ENCODE results near the gene SV2B. TPM values are rescaled to one million over a fixed set of nuclear protein-coding genes. Genes with fewer than 3 reads are reported as not detected.

SV2B gene
- total and polyA plus RNA-seq, 8 donors, result 0.06 to 1.7 (median 0.23) TPM; not detected in 3

DNA sequence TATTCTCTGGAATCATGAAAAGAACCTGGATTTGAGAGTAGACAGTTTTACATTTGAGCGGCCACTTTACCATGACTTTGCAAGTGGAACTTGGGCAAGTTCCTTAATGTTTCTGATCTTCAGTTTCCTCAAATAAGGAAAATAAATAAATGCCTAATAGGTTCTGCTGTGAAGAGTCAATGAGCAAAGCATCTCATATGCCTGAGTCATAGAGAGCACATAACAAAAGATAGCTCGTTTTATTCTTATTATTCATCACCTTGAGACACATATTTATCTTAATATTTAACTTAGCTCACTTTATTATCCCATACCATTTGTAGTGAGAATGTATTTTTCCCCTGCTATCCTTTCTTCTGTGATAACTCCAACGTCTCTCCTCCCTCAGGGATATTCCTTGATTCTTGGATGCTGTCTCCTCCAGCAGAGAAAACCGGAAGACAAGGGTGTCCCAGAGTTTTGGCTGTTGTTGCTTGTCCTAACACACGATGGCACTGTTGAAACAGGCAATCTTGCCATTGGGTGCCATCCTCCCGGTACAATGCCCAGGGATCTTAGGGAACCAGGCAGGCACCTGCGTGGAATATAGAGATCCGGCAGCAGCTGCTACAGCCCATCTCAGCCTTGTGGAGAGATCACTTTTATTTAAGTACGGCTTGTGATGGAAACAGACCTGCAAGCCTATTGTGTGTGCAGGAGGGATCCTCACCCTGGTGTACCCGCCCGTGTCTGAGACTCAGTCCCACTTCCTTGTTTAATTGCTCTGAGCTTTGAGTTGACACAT lies 44.3 kb upstream of the SV2B start:
- H3K4me1 ChIP-seq, result peaks cover 0 to 3% (median 0%) of the 10 kb centered on the region in 4 donors
- peak; percentile 54 to 84 for DNase-seq
- intact Hi-C loops (cut with DNase I; ENCODE audit: low total_unique reads), result loop anchor here (5.0 kb wide), 1 partner anchor 212 kb away; no protein-coding TSS in a partner anchor

DNA sequence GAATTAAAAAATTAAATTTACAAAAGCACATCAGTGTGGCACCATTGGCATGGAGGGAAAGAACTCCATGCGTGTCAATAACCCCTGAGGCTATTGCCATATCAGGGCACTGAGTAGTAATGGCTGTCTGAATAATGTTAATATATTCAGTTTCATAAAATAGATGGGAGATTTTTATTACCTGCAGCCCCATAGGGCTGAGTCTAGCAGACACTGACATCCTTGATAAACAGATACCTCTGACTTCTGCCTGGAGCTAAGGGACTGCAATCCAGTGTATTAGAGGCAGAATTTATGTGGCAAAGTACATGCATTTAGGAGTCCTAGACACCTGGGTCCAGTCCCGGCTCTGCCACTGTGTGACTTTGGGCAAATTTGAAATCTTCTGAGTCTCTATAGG lies 38.8 kb upstream of the SV2B start:
- Histone ChIP-seq H3K9me3 (no peaks in the 10 kb centered on the region), H3K4me1 (no peaks in the 10 kb centered on the region), H3K27me3 (peaks cover 3 to 35% (median 10%) of the 10 kb centered on the region in 3 donors), H3K27ac (no peak overlapping the region), H3K36me3 (no peaks in the 10 kb centered on the region), H3K4me3 (no peak overlapping the region)
- DNase-seq, result no peak
- intact Hi-C loops (cut with DNase I; ENCODE audit: low total_unique reads), result no loop called here
- WGBS, 5 donors, result 80 to 89% (median 87%) methylated on average over 2 of the region's 2 CpGs
- TF ChIP-seq EP300 (IDR thresholded peaks at IDR 0.05) (no peak), POLR2A (IDR thresholded peaks at IDR 0.05) (no peak), POLR2AphosphoS5 (IDR thresholded peaks at IDR 0.05) (no peak)
- TF ChIP-seq, protein P1, sequence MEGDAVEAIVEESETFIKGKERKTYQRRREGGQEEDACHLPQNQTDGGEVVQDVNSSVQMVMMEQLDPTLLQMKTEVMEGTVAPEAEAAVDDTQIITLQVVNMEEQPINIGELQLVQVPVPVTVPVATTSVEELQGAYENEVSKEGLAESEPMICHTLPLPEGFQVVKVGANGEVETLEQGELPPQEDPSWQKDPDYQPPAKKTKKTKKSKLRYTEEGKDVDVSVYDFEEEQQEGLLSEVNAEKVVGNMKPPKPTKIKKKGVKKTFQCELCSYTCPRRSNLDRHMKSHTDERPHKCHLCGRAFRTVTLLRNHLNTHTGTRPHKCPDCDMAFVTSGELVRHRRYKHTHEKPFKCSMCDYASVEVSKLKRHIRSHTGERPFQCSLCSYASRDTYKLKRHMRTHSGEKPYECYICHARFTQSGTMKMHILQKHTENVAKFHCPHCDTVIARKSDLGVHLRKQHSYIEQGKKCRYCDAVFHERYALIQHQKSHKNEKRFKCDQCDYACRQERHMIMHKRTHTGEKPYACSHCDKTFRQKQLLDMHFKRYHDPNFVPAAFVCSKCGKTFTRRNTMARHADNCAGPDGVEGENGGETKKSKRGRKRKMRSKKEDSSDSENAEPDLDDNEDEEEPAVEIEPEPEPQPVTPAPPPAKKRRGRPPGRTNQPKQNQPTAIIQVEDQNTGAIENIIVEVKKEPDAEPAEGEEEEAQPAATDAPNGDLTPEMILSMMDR (IDR thresholded peaks at IDR 0.05), result no peak

More for the DNA sequence above, 44.3 kb upstream of the SV2B start:
- WGBS, 5 donors, result 18 to 25% (median 23%) methylated on average over 11 of the region's 11 CpGs
- Histone ChIP-seq H3K4me3 (no peak overlapping the region), H3K9me3 (no peaks in the 10 kb centered on the region), H3K27me3 (peaks cover 4 to 78% (median 10%) of the 10 kb centered on the region in 3 donors), H3K36me3 (no peaks in the 10 kb centered on the region), H3K27ac (no peak overlapping the region)
- TF ChIP-seq POLR2AphosphoS5 (IDR thresholded peaks at IDR 0.05), result peak in 1 of 3 donors; percentile 28
- TF ChIP-seq POLR2A (IDR thresholded peaks at IDR 0.05), result no peak
- TF ChIP-seq, protein P1 (IDR thresholded peaks at IDR 0.05), result peak in 5 of 7 experiments; percentile 51 to 72 (median 59)

DNA sequence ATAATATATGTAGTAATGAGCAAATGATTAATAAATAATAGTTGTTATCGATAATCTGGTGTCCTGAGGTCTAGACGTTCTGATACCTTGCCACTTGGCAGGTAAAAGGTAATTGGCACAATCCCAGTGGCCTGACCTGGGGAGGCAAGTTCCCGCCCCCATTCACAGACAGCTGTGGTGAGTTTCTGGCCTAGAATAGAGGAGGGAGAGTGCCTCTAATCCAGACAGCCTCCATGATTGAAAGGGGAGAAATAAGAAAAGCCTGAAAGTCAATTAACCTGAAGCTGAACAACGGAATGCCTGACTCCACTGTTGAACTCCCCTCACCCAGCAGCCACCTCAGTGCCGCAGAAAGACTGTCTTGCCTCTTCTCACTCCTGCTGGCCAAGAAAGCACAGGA lies 38.1 kb upstream of the SV2B start:
- Histone ChIP-seq H3K4me1 (no peaks in the 10 kb centered on the region), H3K4me3 (no peak overlapping the region), H3K27ac (no peak overlapping the region), H3K9me3 (no peaks in the 10 kb centered on the region), H3K27me3 (peaks cover 0 to 29% (median 10%) of the 10 kb centered on the region in 3 donors), H3K36me3 (no peaks in the 10 kb centered on the region)
- TF ChIP-seq EP300 (IDR thresholded peaks at IDR 0.05) (no peak), POLR2AphosphoS5 (IDR thresholded peaks at IDR 0.05) (no peak), POLR2A (IDR thresholded peaks at IDR 0.05) (no peak)
- TF ChIP-seq, protein P1 (IDR thresholded peaks at IDR 0.05), result no peak
- 42 to 65% (median 52%) methylated on average over 5 of the region's 5 CpGs for WGBS, 5 donors
- intact Hi-C loops (cut with DNase I; ENCODE audit: low total_unique reads), result no loop called here
- no peak for DNase-seq

DNA sequence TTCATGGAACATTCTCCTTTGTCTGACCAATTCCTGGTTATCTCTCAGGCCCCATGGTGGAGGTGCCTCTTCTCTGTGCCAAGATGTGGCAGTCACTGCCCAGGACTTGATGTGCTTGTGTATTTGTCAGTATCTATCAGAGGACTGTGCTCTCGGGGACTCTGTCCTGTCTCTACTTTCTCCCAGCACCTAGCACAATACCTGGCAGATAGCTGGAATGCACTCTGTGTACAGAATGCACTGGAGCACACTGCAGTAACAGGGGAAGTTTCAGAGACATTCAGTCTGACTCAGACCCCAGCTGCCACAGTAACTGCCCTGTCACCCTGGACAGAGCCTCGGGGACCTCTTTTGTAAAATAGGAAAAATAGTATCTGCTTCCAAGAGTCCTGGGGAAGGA lies 34.6 kb upstream of the SV2B start:
- no peak for TF ChIP-seq EP300 (IDR thresholded peaks at IDR 0.05)
- TF ChIP-seq POLR2A (IDR thresholded peaks at IDR 0.05), result no peak
- TF ChIP-seq POLR2AphosphoS5 (IDR thresholded peaks at IDR 0.05), result no peak
- TF ChIP-seq, protein P1 (IDR thresholded peaks at IDR 0.05), result no peak
- 56 to 79% (median 61%) methylated on average over 2 of the region's 2 CpGs for WGBS, 5 donors
- no peak overlapping the region for H3K27ac ChIP-seq
- no peak overlapping the region for H3K4me3 ChIP-seq
- H3K36me3 ChIP-seq, result no peaks in the 10 kb centered on the region
- DNase-seq, result no peak
- intact Hi-C loops (cut with DNase I; ENCODE audit: low total_unique reads), result no loop called here
- no peaks in the 10 kb centered on the region for H3K4me1 ChIP-seq
- no peaks in the 10 kb centered on the region for H3K9me3 ChIP-seq
- peaks cover 0 to 17% (median 0%) of the 10 kb centered on the region in 3 donors for H3K27me3 ChIP-seq

Data from stomach (tissue), 9 donors.